ENCODE results near the gene HEBP2.

GRCh38 chr6:138406443-138406842 is 2.4 kb downstream of the HEBP2 start:
- TF ChIP-seq CTCF (IDR thresholded peaks at IDR 0.05) (no peak), POLR2A (IDR thresholded peaks at IDR 0.05) (no peak)

Measured in tibial nerve (tissue), 3 donors.